GM19099 (cell line): ENCODE measurements around the gene DOP1A.

ENCODE experiments used
- POLR2A ChIP-seq: IDR thresholded peaks from 3 replicates; pipeline ENCODE4 v1.6.1; 2011; ENCODE audit warnings: low read depth; ENCODE audit not compliant: insufficient read length; ENCODE audit errors: extremely low read depth

The DOP1A gene

DNA sequence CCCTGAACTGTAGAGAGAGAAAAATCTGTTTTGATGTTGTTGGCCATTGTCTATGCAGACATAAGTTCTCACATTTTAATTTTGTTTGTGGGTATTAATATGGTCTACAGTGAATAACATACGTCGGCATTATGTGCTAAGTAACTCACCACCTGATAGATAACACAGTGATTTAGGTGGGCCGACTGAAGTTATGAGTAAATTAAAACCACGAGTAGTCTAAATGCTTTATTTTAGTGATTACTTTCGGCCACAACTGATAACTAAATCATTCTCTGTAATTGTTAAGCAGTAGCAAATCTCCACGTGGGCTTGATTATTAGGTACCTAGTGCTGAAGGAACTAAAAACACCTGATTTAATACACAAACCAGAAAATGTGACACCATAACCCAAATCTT lies 1.1 kb downstream of the DOP1A start:
- TF ChIP-seq POLR2A: no peak

GRCh38 chr6:83069633-83070032 lies 2.2 kb downstream of the DOP1A start:
- no peak for TF ChIP-seq POLR2A

DNA sequence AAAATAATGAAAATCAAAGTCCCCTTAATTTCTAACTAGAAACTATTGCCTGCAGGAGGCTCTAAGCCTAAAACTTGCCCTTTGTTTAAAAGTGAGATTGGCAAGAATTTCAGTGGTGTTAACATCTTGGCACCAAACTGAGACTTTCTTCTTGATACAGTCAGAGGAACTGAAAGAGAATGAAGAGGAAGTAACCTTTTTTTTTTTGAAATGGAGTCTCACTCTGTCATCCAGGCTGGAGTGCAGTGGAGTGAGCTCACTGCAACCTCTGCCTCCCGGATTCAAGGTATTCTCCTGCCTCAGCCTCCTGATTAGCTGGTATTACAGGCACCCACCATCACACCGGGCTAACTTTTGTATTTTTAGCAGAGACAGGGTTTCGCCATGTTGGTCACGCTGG lies 3.6 kb downstream of the DOP1A start:
- TF ChIP-seq POLR2A: no peak

- TF ChIP-seq POLR2A: no peak
Observed at GRCh38 chr6:83071707-83072106, 4.2 kb downstream of the DOP1A start.

DNA sequence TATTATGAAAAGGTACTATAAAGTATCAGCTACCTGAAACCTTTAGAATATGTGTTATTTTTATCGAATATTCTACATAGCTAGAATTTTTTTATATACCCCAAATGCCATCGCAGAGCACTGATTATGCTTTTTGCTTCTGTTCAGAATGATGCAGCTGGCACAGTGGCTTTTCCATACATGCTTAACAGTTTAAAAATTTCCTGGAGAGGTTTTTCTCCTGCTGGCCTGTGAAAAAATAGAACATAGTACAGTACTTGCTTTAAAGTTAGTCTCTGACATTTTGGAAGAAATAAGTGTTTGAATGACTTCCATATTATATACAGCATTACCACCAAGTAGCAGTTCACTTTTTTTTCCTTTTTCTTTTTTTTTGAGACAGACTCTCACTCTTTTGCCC lies 5.3 kb downstream of the DOP1A start:
- no peak for TF ChIP-seq POLR2A

DNA sequence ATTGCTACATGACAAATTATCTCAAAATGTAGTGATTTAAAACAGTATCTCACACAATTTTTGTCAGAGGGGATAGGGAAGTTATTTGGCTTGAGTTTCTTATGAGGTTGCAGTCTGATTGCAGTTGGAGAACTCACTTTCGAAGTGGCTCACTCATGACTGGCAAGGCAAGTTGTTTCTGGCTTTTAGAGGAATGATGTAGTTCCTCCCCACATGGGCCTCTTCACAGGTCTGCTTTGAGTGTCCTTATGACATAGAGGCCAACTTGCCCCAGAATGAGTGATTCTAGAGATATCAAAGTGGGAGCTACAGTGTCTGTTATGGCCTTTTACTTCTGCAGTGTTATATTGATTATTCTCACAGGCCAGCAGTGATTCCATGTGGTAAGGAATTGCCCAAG lies 6.1 kb downstream of the DOP1A start:
- no peak for TF ChIP-seq POLR2A

- no peak for TF ChIP-seq POLR2A
Observed at GRCh38 chr6:83083476-83083875, 16.0 kb downstream of the DOP1A start.

GRCh38 chr6:83086751-83087150 lies 19.3 kb downstream of the DOP1A start:
- peak; percentile 31 for TF ChIP-seq POLR2A

- no peak for TF ChIP-seq POLR2A
Observed at GRCh38 chr6:83092756-83093399, 25.4 kb downstream of the DOP1A start.

GRCh38 chr6:83096791-83097190 lies 29.3 kb downstream of the DOP1A start:
- no peak for TF ChIP-seq POLR2A

GRCh38 chr6:83097204-83097603 lies 29.7 kb downstream of the DOP1A start:
- TF ChIP-seq POLR2A: no peak

DNA sequence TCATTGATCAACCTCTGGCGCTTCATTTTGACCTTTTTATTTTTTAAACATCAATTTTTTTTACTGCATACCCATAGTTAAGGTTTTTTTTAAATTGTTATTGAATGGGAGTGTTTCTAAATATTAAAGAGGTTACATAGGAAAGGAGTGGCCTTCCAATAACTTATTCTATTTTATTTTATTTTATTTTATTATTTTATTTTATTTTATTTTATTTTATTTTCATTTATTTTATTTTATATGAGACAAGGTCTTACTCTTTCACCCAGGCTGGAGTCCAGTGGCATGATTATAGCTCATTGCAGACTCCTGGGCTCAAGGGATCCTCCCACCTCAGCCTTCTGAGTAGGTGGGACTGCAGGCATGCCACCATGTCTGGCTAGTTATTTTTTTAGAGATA lies 30.2 kb downstream of the DOP1A start:
- no peak for TF ChIP-seq POLR2A

DNA sequence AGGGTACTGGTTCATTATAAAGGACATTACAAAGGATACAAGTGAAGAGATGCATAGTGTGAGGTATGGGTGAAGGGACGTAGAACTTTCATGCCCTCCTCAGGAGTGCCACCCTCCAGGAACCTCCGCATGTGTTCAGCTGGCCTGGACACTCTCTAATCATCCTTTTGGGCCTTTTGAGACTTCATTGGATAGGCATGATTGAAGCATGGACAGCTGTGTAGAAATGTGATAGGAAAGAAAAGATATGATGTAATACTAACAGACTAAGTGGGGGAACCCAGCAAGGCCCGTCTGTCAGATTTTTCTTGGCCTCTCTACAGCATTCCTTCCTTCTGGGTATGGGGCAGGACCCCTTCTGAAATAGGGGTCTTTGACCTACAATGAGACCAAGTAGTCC lies 31.1 kb downstream of the DOP1A start:
- no peak for TF ChIP-seq POLR2A

DNA sequence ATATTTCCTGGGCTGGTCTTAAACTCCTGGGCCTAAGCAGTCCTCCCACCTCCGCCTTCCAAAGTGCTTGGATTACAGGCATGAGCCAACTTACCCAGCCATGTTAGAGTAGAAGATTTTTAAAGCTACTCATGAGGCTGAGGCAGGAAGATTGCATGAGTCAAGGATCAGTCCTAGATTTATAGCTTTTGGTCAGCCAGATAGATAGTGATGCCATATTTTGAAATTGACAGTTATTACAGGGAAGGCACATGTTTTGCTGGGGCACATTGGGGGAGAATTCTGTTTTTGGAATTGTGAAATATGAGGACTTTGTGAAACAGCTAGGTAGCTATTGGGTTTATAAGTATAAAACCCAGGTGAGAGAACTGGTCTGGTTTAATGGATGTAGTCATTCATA lies 40.9 kb downstream of the DOP1A start:
- TF ChIP-seq POLR2A: no peak

DNA sequence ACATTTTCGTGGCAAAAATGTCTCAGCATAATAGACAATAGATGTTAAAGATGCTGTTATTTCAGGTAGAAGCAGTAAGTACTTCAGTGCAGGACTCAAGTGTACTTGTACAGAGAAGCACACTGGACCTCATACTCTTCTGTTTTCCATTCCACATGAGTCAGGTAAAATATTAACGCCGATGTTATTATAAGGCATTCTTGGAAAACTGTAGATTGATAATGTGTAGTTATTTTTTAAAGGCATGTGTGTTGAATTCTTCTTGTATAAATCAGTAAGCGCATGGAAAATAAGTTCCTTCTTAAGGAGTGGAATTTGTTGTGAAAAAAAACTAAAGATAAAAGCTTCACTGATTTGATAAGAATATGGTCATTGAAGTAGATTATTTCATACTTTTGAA lies 45.8 kb downstream of the DOP1A start:
- no peak for TF ChIP-seq POLR2A

- TF ChIP-seq POLR2A: no peak
Observed at GRCh38 chr6:83114164-83114563, 46.7 kb downstream of the DOP1A start.

- no peak for TF ChIP-seq POLR2A
Observed at GRCh38 chr6:83117802-83118201, 50.3 kb downstream of the DOP1A start.
